ENCODE measurements around the gene OSTN.

- TF ChIP-seq EZH2 (IDR thresholded peaks at IDR 0.05; ENCODE audit: borderline replicate concordance, low read depth, low read length, severe bottlenecking), result no peak
- TF ChIP-seq, protein P1, sequence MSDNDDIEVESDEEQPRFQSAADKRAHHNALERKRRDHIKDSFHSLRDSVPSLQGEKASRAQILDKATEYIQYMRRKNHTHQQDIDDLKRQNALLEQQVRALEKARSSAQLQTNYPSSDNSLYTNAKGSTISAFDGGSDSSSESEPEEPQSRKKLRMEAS (IDR thresholded peaks at IDR 0.05; ENCODE audit: insufficient read depth, insufficient read length), result no peak
- TF ChIP-seq CTCF (IDR thresholded peaks at IDR 0.05; ENCODE audit: extremely low read depth in 1 of 2, insufficient read depth in 1 of 2, low read depth in 1 of 2, low read length in 2 of 2), result no peak
- TF ChIP-seq JUN (IDR thresholded peaks at IDR 0.05; ENCODE audit: borderline replicate concordance, insufficient read depth, insufficient read length, low read depth), result no peak
- TF ChIP-seq POLR2A (IDR thresholded peaks at IDR 0.05; ENCODE audit: low read depth, low read length), result no peak
Measured at GRCh38 chr3:191301017-191301416, 102.0 kb downstream of the OSTN start.

Measured in endothelial cell of umbilical vein (primary cell).